ENCODE results near the gene PWP1.
"Not testable (repeated sequence)": the region's sequence is repeated elsewhere in the genome, so short reads cannot be mapped to it uniquely, and the experiment has no call there.

Gene PWP1

GRCh38 chr12:107668320-107669098, 17.1 kb upstream of the PWP1 start:
- no peak for DNase-seq (ENCODE audit: low read depth in 1 of 2, low spot score in 1 of 2)

DNA sequence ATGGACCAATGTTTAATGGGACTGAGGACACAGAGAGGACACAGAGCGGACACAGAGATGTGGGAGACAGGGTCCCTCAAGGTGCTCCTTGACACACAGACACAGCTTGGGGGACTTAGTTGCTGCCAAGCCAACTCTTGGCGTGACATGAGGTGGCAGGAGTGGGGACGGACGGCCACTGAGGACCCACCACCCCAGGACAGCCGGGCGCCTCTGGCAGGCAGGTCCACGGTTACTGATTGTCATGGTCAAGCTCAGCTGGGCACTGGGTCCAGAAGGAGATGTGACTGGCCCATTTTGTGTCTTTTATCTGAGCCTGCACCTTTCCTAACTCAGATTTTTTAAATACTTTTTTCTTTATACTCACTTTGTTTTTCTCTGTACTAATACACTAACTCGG, 15.7 kb upstream of the PWP1 start:
- DNase-seq (ENCODE audit: low read depth in 1 of 2, low spot score in 1 of 2) = no peak

DNA sequence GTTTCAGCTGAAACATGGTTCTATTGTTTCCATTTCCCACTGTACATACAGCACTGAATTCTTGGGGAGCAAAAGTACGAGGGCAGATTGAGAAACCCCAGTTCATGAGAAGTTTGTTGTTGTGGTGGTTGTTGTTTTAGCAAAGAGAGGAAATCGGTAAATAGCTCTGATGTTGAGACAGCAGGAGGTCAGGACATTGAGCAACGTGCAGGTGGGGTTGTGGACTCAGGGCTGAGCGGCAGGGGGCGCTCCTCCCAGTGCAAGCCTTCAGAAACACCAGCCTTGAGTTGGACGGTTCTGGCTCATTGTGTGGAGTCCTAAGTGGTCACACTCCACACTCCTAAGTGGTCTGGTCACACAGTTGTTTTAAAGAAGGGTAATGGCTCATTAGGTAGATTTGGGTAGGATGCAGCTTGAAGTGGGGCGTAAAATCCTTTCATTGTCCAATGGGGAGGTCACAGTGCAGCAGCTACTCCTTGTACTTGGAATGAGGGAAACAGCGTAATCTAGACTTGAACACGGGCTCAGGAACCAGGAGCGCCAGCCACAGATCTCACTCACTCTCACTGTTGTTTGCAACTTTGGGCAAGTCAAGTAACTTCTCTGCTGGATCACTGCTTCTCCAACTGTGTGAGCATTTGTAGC, 14.5 kb upstream of the PWP1 start:
- DNase-seq (ENCODE audit: low read depth in 1 of 2, low spot score in 1 of 2) = no peak

- DNase-seq (ENCODE audit: low read depth in 1 of 2, low spot score in 1 of 2) = no peak
Observed at GRCh38 chr12:107677671-107678070, 7.9 kb upstream of the PWP1 start.

DNA sequence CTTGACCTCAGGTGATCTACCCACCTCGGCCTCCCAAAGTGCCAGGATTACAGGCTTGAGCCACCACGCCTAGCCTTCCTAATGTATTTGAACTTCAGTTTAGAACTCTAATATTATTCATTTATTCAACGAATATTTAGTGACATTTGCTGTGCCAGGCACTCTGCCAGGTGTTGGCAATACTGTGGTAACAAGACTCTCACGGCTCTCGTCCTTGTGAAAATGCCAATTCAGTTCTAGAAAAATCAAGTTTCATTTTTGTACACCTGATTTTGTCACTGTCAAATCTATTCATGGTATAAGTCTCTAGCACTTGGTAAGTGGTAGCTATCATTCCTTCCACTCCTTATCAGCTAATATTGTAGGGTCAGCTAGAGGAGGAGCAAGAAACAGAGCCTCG, 6.3 kb upstream of the PWP1 start:
- DNase-seq (ENCODE audit: low read depth in 1 of 2, low spot score in 1 of 2) = no peak

GRCh38 chr12:107681455-107681835, 4.2 kb upstream of the PWP1 start:
- DNase-seq (ENCODE audit: low read depth in 1 of 2, low spot score in 1 of 2) = no peak

GRCh38 chr12:107681836-107682820, 3.5 kb upstream of the PWP1 start:
- no peak for DNase-seq (ENCODE audit: low read depth in 1 of 2, low spot score in 1 of 2)

DNA sequence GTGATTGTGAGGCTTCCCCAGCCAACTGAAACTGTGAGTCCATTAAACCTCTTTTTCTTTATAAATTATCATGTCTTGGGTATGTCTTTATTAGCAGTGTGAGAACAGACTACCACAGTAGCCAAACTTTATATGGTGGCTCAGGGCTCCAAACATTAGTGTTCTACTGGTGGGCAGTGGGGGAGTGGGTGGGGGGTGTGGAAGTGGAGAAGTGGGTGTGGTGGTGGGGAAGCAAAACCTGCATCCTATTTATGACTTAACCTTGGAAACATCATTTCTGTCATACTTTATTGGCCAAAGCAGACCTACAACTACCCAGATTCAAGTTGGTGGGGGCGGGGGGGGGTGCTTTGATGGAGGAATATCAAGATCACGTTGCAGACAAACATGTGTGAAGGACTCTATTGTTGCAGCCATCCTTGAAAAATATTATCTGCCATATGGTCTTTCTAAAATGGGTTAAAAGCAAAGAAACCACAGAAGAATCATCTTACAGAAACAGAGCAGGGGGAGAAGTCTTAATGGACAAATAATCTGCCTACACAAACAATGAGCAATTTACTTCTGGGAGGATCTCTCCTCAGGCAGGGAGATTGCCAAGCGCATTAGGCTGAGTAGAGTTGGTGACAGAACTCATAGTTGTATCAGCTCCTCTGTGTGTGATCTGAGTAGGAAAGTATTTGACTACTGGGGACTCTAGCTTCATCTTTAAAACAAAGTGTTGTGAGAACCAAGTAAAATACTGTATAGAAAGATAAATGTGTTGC, 1.4 kb upstream of the PWP1 start:
- no peak for DNase-seq (ENCODE audit: low read depth in 1 of 2, low spot score in 1 of 2)

DNA sequence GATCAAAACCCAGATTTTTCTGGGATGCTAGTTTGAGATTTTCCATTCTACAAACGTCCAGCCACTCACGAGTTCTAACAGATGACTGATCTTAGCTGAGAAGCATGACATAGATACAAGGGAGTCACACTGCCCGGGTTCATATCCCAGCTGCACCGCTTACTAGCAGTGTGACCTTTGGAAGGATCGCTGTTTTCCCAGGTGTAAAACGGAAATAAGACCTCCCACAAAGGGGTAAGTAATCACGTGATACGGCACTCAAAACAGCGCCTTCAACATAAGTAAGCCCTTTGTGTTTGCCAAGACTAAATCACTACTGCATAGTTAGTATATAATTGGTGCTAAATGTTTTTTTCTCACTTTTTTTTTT, 624 bp upstream of the PWP1 start:
- DNase-seq (ENCODE audit: low read depth in 1 of 2, low spot score in 1 of 2) = no peak

GRCh38 chr12:107695772-107696171, 10.2 kb downstream of the PWP1 start:
- DNase-seq (ENCODE audit: low read depth in 1 of 2, low spot score in 1 of 2) = not testable (repeated sequence)

DNA sequence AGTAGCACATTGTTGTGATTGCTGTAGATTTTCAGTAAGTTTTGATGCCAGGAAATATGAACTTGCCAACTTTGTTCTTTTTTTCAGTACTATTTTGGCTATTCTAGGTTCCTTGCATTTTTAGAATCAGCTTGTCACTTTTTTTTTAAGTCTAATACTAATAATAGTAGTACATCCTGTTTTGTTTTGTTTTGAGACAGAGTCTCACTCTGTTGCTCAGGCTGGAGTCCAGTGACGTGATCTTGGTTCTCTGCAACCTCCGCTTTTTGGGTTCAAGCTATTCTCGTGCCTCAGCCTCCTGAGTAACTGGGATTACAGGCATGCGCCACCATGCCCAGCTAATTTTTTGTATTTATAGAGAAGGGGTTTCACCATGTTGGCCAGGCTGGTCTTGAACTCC, 16.5 kb downstream of the PWP1 start:
- DNase-seq (ENCODE audit: low read depth in 1 of 2, low spot score in 1 of 2) = no peak

GRCh38 chr12:107704041-107704440, 18.4 kb downstream of the PWP1 start:
- DNase-seq (ENCODE audit: low read depth in 1 of 2, low spot score in 1 of 2) = no peak

- not testable (repeated sequence) for DNase-seq (ENCODE audit: low read depth in 1 of 2, low spot score in 1 of 2)
Observed at GRCh38 chr12:107705522-107705921, 19.9 kb downstream of the PWP1 start.

- DNase-seq (ENCODE audit: low read depth in 1 of 2, low spot score in 1 of 2) = no peak
Observed at GRCh38 chr12:107715780-107716179, 30.2 kb downstream of the PWP1 start.

- no peak for DNase-seq (ENCODE audit: low read depth in 1 of 2, low spot score in 1 of 2)
Observed at GRCh38 chr12:107718606-107719005, 33.0 kb downstream of the PWP1 start.

- DNase-seq (ENCODE audit: low read depth in 1 of 2, low spot score in 1 of 2) = not testable (repeated sequence)
Observed at GRCh38 chr12:107727327-107727726, 41.7 kb downstream of the PWP1 start.

DNA sequence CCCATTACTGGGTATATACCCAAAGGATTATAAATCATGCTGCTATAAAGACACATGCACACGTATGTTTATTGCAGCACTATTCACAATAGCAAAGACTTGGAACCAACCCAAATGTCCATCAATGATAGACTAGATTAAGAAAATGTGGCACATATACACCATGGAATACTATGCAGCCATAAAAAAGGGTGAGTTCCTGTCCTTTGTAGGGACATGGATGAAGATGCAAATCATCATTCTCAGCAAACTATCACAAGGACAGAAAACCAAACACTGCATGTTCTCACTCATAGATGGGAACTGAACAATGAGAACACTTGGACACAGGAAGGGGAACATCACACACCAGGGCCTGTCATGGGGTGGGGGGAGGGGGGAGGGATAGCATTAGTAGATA, 42.1 kb downstream of the PWP1 start:
- DNase-seq (ENCODE audit: low read depth in 1 of 2, low spot score in 1 of 2) = not testable (repeated sequence)

DNA sequence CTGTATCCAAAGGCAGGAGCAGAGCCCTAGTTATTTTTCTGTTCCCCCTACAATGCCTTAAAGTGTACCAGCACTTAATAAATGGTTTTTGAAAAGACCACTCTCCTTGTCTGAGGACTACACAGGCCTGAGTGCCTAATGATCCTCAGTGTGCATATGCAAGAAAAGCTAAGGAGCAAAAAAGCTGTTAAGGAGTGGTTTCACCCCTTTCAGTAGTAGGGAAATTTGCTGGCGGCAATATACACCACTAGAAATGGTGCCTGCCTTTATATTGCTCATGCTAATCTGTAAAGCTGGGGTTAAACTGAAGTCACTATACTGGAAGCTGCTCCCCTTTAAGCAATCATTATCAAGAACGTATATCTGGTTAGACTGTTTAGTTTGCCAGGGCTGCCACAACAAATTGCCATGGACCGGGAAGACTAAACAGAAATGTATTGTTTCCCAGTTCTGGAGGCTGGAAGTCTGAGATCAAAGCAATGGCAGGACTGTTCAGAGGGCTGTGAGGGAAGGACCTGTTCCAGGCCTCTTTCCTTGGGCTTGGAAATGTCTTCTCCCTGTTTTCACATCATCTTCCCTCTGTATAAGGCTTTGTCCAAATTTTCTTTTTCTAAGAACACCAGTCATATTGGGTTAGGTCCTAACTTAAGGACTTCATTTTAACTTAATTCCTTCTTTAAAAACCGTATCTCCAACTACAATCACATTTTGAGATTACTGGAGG, 45.2 kb downstream of the PWP1 start:
- no peak for DNase-seq (ENCODE audit: low read depth in 1 of 2, low spot score in 1 of 2)

DNA sequence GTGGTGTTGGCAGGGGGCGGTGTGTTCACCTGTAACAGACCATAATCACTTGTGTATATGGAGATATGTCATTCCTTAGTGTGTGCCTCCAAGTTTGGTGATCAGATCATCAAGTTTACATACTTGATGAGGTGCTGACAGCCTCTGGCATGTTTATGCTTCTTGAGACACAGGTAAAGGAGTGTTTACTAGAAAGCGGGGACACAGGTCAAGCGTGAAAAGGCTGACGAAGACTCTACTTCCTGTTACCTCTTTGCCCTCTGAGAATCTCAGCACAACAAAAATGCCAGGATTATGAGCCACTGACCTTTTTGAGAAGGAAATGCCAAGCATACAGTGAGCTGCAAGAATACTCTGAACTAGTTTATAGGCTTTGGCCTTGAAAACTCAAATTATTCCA, 45.8 kb downstream of the PWP1 start:
- DNase-seq (ENCODE audit: low read depth in 1 of 2, low spot score in 1 of 2) = no peak

GRCh38 chr12:107732365-107732764, 46.8 kb downstream of the PWP1 start:
- no peak for DNase-seq (ENCODE audit: low read depth in 1 of 2, low spot score in 1 of 2)

All from activated T-helper 1 cell treated with anti-CD3 and anti-CD28 coated beads, Interleukin-2, amount 50 U/mL, for 16 hours (primary cell).